Activated CD8-positive, alpha-beta memory T cell treated with anti-CD3 and anti-CD28 coated beads, Interleukin-2, amount 50 U/mL, for 48 hours (primary cell): ENCODE results near the gene NINL.
"Not testable (repeated sequence)": the region's sequence is repeated elsewhere in the genome, so short reads cannot be mapped to it uniquely, and the experiment has no call there.

Experiments used
- DNase-seq: peaks from one replicate; pipeline ENCODE4 v3.0.0-alpha.2; 2020

NINL gene

GRCh38 chr20:25532015-25532751 lies 53.1 kb downstream of the NINL start:
- DNase-seq = no peak

DNA sequence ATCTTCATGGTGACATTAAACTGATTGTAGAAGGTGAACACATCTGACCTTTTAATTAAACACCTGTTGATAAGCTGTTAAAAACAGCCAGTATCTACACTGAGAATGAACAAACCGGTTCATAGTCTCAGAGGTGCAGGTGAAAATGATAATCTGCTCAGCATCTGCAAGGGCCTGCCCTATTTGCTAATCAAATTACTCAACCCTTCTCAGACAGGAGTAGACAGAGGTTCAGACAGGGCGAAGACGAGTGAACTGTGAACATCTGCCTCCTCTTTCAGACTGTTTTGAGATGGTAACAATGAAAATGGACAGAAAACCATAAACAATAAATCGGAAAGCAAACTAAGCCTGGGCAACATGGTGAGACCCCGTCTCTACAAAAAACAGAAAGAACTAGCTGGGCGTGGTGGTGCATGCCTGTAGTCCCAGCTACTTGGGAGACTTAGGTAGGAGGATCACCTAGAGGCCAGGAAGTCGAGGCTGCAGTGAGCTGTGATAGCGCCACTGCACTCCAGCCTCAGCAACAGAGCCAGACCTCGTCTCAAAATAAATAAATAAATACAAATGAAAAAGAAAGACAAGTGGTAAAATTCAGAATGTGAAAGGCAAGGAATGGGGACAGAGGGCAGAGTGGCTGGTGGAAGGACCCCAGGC lies 55.9 kb downstream of the NINL start:
- no peak for DNase-seq

GRCh38 chr20:25527949-25528348 lies 57.4 kb downstream of the NINL start:
- DNase-seq = no peak

DNA sequence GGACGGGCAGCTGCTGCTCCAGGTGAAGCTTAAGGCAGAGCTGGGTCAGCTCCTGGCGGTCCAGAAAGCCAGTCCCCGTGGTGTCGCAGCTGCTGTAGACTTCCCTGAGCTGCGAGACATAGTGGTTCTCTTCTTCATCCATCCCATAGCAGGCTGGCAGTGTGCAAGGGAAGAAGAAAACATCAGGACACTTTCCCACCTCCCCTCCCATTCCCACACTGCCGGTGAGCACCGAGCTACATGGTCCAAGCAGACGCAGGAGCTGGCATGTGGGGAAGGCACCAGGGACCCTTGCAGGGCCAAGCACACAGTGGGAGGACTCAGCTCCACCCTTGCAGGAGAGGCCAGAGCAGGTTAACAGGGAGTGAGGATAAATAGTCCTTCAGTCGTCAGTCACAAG lies 58.9 kb downstream of the NINL start:
- no peak for DNase-seq

GRCh38 chr20:25525867-25526266 lies 59.5 kb downstream of the NINL start:
- DNase-seq = no peak

DNA sequence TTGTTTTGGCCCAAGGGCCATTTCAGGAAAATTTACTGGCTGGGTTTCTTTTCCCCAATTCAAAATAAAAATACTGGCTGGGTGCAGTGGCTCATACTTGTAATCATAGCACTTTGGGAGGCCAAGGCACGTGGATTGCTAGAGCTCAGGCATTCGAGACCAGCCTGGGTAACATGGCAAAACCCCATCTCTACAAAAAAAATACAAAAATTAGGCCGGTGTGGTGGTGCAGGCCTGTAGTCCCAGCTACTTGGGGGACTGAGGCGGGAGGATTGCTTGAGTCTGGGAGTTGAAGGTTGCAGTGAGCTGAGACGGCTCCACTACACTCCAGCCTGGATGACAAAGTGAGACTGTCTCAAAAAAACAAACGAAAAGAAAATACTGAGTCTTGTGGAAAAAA lies 60.0 kb downstream of the NINL start:
- DNase-seq = no peak

- DNase-seq = no peak
Measured at GRCh38 chr20:25521382-25521781, 63.9 kb downstream of the NINL start.

DNA sequence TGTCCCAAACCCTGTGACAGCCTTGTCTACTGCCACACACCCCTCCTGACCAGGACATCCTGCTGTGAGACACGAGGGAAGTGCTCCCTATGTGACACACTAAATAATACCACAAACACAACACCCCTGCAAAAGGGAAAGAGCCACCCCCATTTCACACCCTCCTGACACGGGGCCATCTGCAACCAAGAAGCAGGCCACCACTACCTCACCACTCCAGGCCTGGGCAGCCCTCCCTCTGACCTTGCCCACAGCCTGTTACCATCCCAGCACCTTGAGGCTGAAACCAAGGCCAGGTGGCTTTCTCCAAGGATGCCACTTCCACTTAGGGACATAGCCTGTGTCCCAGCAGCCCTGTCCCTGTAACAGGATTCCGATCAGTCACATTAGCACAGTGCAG lies 68.2 kb downstream of the NINL start:
- no peak for DNase-seq

GRCh38 chr20:25514747-25515340 lies 70.5 kb downstream of the NINL start:
- no peak for DNase-seq

DNA sequence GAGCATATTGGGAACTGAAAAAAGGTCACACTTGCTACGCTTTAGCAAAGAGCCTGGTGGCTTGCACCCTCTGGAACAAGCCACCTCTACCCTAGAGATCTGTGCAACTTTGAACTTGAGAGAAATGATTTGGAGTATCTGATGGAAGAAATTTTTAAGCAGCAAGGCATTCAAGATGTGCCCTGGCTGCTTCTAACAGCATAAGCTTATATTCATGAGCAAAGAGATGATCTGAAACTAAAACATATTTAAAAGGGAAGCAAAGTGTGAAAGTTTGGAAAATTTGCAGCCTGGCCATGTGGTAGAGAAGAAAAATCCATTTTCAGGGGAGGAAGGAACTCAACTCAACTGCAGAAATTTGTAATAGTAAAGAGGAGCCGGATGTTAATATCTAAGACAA lies 71.1 kb downstream of the NINL start:
- no peak for DNase-seq

- no peak for DNase-seq
Measured at GRCh38 chr20:25512709-25513108, 72.6 kb downstream of the NINL start.

GRCh38 chr20:25511183-25511582 lies 74.1 kb downstream of the NINL start:
- DNase-seq = no peak

GRCh38 chr20:25510721-25511120 lies 74.6 kb downstream of the NINL start:
- DNase-seq = no peak

GRCh38 chr20:25510202-25510601 lies 75.1 kb downstream of the NINL start:
- no peak for DNase-seq

DNA sequence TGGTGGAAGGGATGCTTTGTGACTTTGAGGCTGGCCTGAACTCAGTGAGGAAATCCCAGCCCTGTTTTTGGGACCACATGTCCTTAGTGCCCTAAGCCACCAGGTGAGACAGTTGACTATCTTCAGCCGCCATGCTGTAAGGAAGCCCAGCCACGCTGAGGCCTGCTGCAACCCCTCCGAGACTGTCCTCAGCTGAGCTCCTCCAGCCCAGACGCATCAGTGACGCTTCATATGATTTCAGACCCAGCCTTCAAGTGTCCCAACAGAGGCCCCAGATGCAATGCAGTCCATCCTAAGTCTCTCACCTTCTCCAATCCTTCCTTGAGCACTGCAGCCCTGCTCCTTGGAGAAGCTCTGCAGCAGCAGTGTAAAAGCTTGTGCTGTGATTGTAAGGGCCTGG lies 76.2 kb downstream of the NINL start:
- DNase-seq = no peak

- DNase-seq = no peak
Measured at GRCh38 chr20:25508083-25508770, 77.1 kb downstream of the NINL start.

DNA sequence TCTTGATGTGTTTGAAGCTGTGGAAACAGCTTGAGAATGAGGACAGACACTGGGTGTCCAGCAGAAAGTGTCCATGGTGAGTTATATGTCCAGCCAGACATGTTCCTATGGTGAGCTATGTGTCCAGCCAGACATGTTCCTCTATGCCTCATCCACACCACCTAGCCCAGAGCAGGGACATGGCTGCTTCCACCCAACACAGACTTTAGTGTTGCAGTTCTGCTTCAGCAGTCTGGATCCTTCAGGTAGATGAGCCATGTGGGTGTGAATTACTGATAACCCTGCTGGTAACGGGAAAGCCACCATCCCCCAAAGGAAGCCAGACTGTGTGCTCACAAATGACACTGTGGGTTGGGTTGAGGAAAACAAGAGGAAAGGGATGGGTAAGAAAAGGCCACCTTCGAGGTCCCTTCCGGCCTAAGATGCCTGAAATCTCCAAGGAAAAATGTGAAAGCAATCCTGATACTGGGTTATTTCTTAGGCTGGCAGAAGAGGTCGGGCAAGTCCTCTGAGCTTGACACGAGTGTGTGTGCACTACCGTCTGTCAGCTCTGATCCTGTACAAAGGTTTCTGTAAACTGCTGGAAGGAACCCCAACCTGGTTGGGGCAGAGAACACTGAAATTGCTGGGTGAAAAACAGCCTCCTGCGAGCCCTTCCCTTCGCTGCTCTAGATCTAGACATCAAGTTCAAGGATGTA lies 77.8 kb downstream of the NINL start:
- no peak for DNase-seq

GRCh38 chr20:25504366-25505135 lies 80.8 kb downstream of the NINL start:
- DNase-seq = no peak

DNA sequence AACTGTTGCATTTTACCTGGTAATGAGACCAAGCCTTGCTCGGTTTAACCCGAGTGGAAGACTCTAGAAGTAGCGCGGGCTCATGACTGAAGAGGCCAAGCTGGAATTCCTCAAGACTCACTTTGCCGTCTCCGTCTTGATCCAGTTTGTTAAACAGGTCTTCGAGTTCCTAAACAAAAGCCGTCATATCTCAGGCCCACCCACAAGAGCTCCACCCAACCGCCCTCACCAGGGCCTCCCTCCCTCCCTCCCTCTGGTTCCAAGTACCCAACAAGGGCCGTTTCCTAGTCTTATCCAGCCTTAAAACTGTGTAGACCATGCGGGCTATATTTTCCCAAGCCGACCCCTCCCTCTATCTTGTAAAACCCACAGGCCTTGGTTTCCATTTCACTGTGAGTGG lies 81.4 kb downstream of the NINL start:
- no peak for DNase-seq

- not testable (repeated sequence) for DNase-seq
Measured at GRCh38 chr20:25503051-25503639, 82.2 kb downstream of the NINL start.

GRCh38 chr20:25500880-25501351 lies 84.4 kb downstream of the NINL start:
- no peak for DNase-seq
